Gastrocnemius medialis (tissue), 4 donors: ENCODE measurements around the gene HOXD12.

Experiments used
- POLR2A ChIP-seq, 2 donors: fragments of 450-650 bp; IDR thresholded peaks; one replicate each; pipeline ENCODE4 v1.6.1; 2017; ENCODE audit warnings: antibody characterized with exemption in 2 of 2, mild to moderate bottlenecking in 2 of 2, moderate library complexity in 2 of 2
- TF ChIP-seq, protein P1 (sequence below), 5 experiments: fragments of 450-650 bp in 3 of 5; fragments of 200-600 bp in 2 of 5; sonication (generic) in 2 of 5; IDR thresholded peaks in 4 of 5; conservative IDR thresholded peaks in 1 of 5; 1 replicate in 4 of 5; 2 replicates in 1 of 5; pipeline ENCODE4 v1.5.1; 2016 to 2019; ENCODE audit warnings: antibody characterized with exemption in 5 of 5, mild to moderate bottlenecking in 3 of 5, moderate library complexity in 3 of 5

DNA sequence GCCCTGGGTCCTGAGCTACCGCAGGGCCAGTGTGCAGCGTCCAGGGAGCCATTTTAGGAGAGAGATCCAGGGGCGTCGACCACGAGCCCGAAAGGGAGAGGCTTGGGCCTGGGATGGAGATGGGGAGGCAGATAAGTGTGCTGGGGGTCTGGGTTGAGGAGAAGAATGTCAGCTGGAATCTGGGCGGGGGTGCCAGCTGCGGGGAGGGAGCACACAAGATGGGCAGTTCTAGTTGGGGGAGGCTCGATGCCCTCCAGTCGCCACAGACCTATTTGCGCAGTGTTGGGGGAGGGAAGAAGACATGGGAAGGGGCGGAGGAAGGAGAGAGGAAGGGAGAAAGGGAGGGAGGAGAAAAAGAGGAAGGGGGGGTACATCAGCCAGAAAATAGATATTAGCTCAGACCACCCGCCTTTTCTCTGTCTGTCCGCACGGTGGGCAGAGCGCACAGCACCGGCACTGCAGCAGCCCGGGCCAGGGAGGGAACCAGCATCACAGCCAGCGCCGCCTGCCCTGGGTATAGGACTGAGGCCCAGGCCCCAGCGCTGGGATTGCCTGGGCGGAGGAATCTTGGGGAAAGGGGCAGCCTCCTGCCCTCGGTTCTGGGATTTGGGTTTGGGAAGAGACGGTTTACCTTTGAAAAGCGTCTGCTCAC is 5.6 kb downstream of the HOXD12 start:
- TF ChIP-seq POLR2A (IDR thresholded peaks at IDR 0.05) = no peak
- TF ChIP-seq, protein P1, sequence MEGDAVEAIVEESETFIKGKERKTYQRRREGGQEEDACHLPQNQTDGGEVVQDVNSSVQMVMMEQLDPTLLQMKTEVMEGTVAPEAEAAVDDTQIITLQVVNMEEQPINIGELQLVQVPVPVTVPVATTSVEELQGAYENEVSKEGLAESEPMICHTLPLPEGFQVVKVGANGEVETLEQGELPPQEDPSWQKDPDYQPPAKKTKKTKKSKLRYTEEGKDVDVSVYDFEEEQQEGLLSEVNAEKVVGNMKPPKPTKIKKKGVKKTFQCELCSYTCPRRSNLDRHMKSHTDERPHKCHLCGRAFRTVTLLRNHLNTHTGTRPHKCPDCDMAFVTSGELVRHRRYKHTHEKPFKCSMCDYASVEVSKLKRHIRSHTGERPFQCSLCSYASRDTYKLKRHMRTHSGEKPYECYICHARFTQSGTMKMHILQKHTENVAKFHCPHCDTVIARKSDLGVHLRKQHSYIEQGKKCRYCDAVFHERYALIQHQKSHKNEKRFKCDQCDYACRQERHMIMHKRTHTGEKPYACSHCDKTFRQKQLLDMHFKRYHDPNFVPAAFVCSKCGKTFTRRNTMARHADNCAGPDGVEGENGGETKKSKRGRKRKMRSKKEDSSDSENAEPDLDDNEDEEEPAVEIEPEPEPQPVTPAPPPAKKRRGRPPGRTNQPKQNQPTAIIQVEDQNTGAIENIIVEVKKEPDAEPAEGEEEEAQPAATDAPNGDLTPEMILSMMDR (IDR thresholded peaks at IDR 0.05 in 4 of 5, conservative IDR thresholded peaks at IDR 0.05 in 1 of 5) = no peak
